Measurements from ENCODE around the gene MYLK.
"Not testable (repeated sequence)": the region's sequence is repeated elsewhere in the genome, so short reads cannot be mapped to it uniquely, and the experiment has no call there.

The MYLK gene

GRCh38 chr3:123744064-123744463, 140.1 kb downstream of the MYLK start:
- no peak for DNase-seq

- no peak for DNase-seq
Observed at GRCh38 chr3:123743121-123743520, 141.0 kb downstream of the MYLK start.

- no peak for DNase-seq
Observed at GRCh38 chr3:123741041-123741511, 143.1 kb downstream of the MYLK start.

DNA sequence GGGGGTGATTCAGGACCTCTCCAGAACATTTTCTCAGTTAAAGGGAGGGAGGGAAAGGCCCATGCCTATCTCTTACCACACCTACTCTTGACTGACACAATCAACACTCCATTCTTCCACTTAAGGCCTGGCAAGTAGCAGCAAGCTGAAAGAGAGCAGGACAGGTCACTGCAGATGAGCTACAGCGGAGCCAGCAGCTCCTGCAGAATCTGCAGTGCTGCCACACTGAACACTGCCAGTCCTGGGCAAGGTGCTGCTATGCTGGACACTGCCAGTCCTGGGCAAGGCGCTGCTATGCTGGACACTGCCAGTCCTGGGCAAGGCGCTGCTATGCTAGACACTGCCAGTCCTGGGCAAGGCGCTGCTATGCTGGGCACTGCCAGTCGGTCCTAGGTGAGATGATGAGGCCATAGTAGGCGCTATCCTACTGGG, 143.7 kb downstream of the MYLK start:
- DNase-seq = no peak

DNA sequence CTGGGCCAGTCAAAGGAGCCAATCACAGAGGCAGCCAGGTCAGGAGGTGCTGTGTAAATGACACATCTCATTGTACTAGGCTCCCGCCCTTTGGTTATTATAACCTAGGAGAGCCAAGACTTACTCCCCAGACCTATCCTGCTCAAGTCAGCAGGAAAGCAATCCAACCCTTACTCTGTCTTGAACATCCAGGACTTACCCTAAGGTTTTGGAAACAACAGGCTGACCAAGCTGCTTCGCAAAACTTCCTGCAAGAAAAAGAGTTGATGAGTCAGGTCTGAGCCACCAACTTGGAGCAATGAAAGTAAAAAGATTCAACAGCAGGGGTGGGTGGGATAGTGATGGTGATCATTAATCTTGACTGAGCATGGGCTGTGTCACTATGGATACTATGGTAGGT, 144.4 kb downstream of the MYLK start:
- DNase-seq = no peak

DNA sequence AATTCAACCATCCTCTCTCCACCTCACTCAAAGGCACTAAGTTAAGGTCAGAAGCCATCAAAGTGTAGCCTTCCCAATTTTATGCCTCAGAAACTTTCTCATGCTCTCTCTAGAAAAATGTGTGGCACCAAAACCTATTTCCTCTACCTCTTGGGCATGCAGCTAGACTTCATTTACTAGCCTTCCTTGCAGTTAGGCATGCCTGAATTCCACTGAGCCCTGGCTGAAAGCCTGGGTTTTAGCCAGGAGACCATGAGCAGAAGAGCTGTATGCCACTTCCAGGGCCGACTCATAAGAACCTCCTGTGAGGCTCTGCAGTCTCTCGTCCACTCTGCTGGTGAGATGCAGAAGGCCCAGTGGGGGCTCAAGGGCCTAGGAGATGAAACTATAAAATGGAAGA, 145.0 kb downstream of the MYLK start:
- no peak for DNase-seq

DNA sequence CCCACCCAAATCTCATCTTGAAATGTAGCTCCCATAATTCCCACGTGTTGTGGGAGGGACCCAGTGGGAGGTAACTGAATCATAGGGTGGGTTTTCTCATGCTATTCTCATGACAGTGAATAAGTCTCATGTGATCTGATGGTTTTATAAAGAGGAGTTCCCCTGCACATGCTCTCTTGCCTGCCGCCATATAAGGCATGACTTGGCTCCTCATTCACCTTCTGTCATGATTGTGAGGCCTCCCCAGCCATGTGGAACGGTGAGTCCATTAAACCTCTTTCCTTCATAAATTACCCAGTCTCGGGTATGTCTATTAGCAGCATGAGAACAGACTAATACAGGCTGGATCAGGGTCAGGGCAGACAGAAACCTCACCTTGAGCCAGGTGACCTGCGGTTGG, 145.6 kb downstream of the MYLK start:
- not testable (repeated sequence) for DNase-seq

DNA sequence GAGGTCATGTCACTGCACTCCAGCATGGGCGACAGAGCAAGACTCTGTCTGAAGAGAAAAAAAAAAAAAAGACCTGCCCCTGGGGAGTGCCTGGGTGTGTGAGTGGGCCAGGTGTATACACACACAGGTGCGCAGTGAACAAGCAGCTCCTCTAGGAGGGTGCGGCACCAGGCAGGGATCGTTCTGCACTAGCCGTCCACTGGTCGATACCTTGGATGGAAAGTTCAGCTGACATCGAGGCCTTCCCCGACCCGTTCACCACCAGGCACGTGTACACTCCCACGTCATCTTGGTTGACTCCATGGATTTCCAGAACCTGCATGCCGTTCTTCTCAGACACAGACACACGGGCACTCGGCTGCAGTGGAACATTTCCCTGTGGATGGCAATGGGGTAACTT, 147.0 kb downstream of the MYLK start:
- no peak for DNase-seq

GRCh38 chr3:123735456-123735855, 148.7 kb downstream of the MYLK start:
- DNase-seq = no peak

GRCh38 chr3:123734527-123734902, 149.6 kb downstream of the MYLK start:
- DNase-seq = no peak

DNA sequence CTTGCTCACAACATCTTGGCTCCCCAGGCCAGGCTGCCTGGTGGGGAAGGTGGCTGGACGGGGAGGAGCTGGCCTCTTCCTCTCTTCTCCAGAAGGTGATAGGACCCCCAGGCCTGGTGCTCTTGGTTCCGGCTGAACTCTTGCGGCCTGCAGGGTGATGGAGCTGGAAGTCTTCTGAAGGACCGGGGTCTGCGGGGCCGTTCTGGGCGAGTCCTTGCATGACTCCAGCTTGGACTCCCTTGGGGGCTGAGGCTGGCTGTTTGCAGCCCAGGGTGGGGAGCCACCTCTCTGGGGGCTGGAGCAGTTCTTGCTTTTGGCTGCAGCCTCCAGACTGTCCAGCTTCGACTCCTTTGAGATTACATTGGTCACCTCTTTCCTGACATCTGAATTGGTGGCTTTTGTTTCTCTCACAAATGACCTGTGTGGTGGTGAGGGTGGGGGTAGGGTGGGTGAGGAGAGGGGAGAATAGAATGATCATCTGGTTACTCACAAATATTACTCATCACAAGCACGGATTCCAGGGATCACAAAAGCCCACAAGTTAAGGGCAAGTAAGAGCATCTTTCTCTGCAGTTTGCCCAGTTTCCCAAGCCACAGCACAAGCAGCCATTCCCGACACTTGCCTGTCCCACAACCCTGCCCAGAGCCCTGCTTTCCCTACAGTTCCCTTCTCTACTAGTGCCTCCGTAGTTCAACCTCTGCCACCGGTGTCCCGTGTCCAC, 150.2 kb downstream of the MYLK start:
- DNase-seq = no peak

DNA sequence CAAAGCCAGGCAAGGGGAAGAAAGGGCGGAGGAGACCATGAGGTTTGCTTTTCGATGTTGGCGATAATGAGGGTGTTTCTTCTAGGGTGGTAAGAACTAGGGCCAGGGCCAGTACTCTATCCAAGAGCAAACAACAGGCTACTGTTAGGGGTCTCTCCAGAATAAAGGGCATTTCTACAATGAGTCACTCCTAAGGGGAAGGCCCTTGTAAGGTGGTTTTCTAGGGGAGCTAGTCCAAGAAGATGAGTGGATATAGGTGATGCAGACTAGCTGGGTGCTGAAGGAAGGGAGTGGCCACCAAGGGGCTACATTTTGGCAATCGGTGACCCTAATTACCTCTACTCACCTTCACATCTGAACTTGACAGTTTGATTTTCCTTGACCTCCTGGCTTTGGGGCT, 150.8 kb downstream of the MYLK start:
- DNase-seq = no peak

GRCh38 chr3:123732447-123732846, 151.7 kb downstream of the MYLK start:
- no peak for DNase-seq

GRCh38 chr3:123730829-123731228, 153.3 kb downstream of the MYLK start:
- no peak for DNase-seq

DNA sequence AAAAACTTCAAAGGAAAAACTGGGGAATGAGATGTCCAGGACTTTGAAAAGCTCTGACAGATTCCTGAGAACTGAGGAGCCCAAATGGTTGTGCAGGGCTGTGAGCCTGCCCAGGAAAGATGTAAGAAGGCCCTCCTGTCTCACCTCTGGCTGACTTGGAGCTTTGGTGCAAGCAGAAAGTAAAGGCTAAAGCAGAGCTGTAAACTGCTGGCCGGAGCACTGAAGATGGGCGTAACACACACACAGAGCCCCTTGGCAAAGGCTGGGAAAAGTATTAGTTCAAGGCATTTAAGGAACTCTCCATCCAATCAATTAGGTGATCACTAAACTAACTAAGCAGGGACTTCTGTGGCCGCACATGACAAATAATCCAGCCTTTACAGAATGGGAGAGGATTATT, 155.1 kb downstream of the MYLK start:
- no peak for DNase-seq

GRCh38 chr3:123728014-123728413, 156.1 kb downstream of the MYLK start:
- no peak for DNase-seq

GRCh38 chr3:123725652-123726400, 158.3 kb downstream of the MYLK start:
- DNase-seq = no peak

DNA sequence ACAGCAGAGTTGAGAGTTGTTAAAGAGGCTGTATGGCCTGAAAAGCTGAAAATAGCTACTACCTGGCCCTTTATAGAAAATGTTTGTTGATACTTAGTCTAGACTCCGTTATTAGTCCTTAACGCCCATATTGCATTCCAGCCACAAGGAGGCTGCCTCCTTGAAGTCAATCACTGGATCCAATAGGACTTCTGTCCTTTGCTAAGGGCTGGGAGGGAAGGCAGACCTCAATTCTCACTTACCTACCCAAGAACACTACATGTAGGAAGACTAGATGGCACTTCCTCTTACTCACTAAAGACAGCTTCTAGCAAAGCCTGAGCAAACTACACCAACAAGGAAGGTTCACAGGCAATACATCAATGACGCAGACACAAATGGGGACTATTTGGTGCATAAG, 159.8 kb downstream of the MYLK start:
- no peak for DNase-seq

GRCh38 chr3:123723522-123724168, 160.5 kb downstream of the MYLK start:
- peak in 1 of 2 experiments; percentile 10 for DNase-seq

DNA sequence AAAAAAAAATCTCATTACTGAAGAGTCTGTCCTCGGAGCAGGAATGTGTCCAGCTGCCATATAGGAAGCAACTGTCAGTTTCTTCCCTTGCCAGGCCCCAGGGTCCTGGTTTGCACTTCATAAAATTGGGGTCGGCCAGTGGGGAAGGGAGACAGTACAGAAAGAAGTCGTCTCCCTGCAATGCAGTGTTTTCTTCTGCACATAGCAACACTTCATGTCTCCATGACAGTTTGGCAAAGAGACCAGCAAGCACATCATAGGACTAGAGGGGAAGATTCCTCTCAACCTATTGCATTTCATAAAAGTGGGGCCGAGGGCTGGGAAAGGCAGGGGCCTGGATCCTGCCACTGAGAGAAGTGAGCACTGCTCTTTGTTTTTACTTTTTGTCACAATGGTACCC, 161.1 kb downstream of the MYLK start:
- DNase-seq = no peak

- DNase-seq = no peak
Observed at GRCh38 chr3:123722456-123722855, 161.7 kb downstream of the MYLK start.

DNA sequence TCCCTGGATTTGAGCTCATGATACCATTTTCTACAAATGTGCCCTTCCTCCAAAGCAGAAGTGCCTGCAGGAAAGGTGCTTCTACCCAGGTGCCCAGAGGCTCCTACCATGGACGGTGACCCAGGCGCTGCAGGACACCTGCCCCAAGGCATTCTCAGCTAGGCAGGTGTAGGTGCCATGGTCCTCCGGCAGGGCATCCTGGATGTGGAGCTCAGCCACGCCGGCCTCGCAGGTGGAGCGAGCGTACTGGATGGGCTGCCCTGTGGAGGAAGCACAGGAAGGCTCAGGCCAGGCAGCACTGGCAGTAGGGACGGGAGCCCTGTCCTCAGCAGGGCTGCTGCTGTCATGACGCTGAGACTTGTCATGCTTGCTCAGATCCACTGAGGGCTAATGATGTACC, 162.1 kb downstream of the MYLK start:
- no peak for DNase-seq

- not testable (repeated sequence) for DNase-seq
Observed at GRCh38 chr3:123721095-123721689, 162.9 kb downstream of the MYLK start.

GRCh38 chr3:123720638-123721037, 163.5 kb downstream of the MYLK start:
- DNase-seq = no peak
